ENCODE measurements around the gene NRG3. TPM values are rescaled to one million over a fixed set of nuclear protein-coding genes. Genes with fewer than 3 reads are reported as not detected.

Gene NRG3
- total RNA-seq, 6 experiments from 2014 or later, result 0.34 to 0.99 (median 0.75) TPM

GRCh38 chr10:81843042-81843441 is 32.0 kb upstream of the NRG3 start:
- 49% methylated on average over 2 of the region's 2 CpGs for WGBS (ENCODE audit: insufficient coverage, low coverage, low lambda C conversion rate, missing lambda C conversion rate)

GRCh38 chr10:81847675-81848074 is 27.3 kb upstream of the NRG3 start:
- Histone ChIP-seq H3K27me3 (no peaks in the 10 kb centered on the region), H3K9me3 (no peaks in the 10 kb centered on the region), H3K4me1 (no peaks in the 10 kb centered on the region), H3K27ac (no peak overlapping the region), H3K36me3 (no peaks in the 10 kb centered on the region), H3K4me3 (no peak overlapping the region)
- intact Hi-C loops (cut with DNase I), result no loop called here
- DNase-seq, result no peak
- no peak for ATAC-seq
- TF ChIP-seq CTCF (IDR thresholded peaks at IDR 0.05) (no peak), POLR2A (IDR thresholded peaks at IDR 0.05) (no peak)
- 38% methylated on average over 2 of the region's 2 CpGs for WGBS (ENCODE audit: insufficient coverage, low coverage, low lambda C conversion rate, missing lambda C conversion rate)

More at GRCh38 chr10:81843042-81843441, 32.0 kb upstream of the NRG3 start:
- Histone ChIP-seq H3K4me1 (no peaks in the 10 kb centered on the region), H3K27ac (no peak overlapping the region), H3K27me3 (no peaks in the 10 kb centered on the region), H3K36me3 (no peaks in the 10 kb centered on the region), H3K4me3 (no peak overlapping the region), H3K9me3 (no peaks in the 10 kb centered on the region)
- no peak for TF ChIP-seq POLR2A (IDR thresholded peaks at IDR 0.05)
- TF ChIP-seq CTCF (IDR thresholded peaks at IDR 0.05), result no peak
- no peak for DNase-seq
- ATAC-seq, result no peak
- intact Hi-C loops (cut with DNase I), result no loop called here

- H3K36me3 ChIP-seq, result no peaks in the 10 kb centered on the region
- ATAC-seq (no peak), DNase-seq (no peak)
- no peaks in the 10 kb centered on the region for H3K9me3 ChIP-seq
- no peak for TF ChIP-seq CTCF (IDR thresholded peaks at IDR 0.05)
- TF ChIP-seq POLR2A (IDR thresholded peaks at IDR 0.05), result no peak
- H3K4me3 ChIP-seq, result no peak overlapping the region
- 38% methylated on average over 4 of the region's 4 CpGs for WGBS (ENCODE audit: insufficient coverage, low coverage, low lambda C conversion rate, missing lambda C conversion rate)
- no peaks in the 10 kb centered on the region for H3K27me3 ChIP-seq
- H3K27ac ChIP-seq, result no peak overlapping the region
- no peaks in the 10 kb centered on the region for H3K4me1 ChIP-seq
- intact Hi-C loops (cut with DNase I), result no loop called here
These were observed 26.5 kb upstream of the NRG3 start for GRCh38 chr10:81848514-81848913.

- Histone ChIP-seq H3K36me3 (no peaks in the 10 kb centered on the region), H3K4me3 (no peak overlapping the region), H3K4me1 (no peaks in the 10 kb centered on the region), H3K9me3 (no peaks in the 10 kb centered on the region), H3K27me3 (no peaks in the 10 kb centered on the region), H3K27ac (no peak overlapping the region)
- no peak for TF ChIP-seq POLR2A (IDR thresholded peaks at IDR 0.05)
- no peak for TF ChIP-seq CTCF (IDR thresholded peaks at IDR 0.05)
- WGBS (ENCODE audit: insufficient coverage, low coverage, low lambda C conversion rate, missing lambda C conversion rate), result 73% methylated on average over 5 of the region's 5 CpGs
- DNase-seq (no peak), ATAC-seq (no peak)
- intact Hi-C loops (cut with DNase I), result no loop called here
These were observed 26.1 kb upstream of the NRG3 start for GRCh38 chr10:81848931-81849330.

- H3K27ac ChIP-seq, result no peak overlapping the region
- no peaks in the 10 kb centered on the region for H3K27me3 ChIP-seq
- H3K4me3 ChIP-seq, result no peak overlapping the region
- no peak for ATAC-seq
- H3K4me1 ChIP-seq, result no peaks in the 10 kb centered on the region
- H3K36me3 ChIP-seq, result no peaks in the 10 kb centered on the region
- DNase-seq, result peak in 1 of 3 donors; percentile 55
- WGBS (ENCODE audit: insufficient coverage, low coverage, low lambda C conversion rate, missing lambda C conversion rate), result no CpG with 5 or more reads among the region's 19 CpGs
- no peaks in the 10 kb centered on the region for H3K9me3 ChIP-seq
- no peak for TF ChIP-seq CTCF (IDR thresholded peaks at IDR 0.05)
- intact Hi-C loops (cut with DNase I), result no loop called here
These were observed 12.4 kb upstream of the NRG3 start for GRCh38 chr10:81862596-81862995.
